HK-2 (cell line): ENCODE measurements around the gene CPD.
"Not testable (repeated sequence)": the region's sequence is repeated elsewhere in the genome, so short reads cannot be mapped to it uniquely, and the experiment has no call there.

ENCODE experiments used
- DNase-seq: peaks from one replicate; pipeline ENCODE4 v3.0.0-alpha.2; 2018; ENCODE audit not compliant: unreplicated experiment

CPD gene

DNA sequence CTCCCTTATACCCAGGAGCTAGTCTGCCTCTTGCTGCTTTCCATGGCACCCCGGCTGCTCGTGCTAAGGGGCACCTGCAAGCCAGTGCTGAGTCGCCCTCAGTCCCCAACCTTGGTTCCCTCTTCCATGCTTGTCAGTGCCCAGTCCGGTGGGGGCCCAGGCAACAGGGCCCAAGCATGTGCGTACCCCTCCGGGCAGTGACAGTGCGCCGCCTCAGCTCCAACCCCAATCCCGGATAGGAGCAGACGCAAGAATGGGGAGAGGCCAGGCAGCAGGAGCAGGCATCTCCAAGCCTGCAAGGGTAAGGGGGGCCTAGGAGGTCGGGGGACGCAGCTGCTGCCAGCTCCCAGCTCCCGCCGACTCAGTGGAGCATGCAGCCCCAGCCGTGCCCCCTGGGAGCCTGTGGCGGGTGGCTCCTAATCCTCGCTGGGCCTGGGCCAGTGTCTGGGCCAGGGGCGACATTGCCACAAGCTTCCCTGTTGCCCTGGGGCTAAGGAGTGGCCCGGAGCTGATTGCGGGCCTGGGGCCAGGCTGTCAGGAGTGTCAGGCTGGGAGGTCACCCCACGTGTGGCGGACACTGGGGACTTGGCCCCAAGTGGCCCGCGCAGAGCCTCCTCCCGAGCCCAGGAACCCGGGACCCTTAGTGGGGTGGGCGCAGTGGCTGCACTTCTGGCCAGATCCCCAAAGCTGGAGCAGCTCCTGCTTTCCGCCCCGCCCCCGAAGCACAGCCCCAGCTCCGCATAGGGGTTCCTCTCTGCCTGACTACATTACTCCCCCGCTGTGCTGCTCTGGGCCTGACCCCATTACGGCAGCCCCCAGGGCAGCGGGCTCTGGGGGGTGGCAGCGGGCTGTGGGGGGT, 9.8 kb downstream of the CPD start:
- no peak for DNase-seq

DNA sequence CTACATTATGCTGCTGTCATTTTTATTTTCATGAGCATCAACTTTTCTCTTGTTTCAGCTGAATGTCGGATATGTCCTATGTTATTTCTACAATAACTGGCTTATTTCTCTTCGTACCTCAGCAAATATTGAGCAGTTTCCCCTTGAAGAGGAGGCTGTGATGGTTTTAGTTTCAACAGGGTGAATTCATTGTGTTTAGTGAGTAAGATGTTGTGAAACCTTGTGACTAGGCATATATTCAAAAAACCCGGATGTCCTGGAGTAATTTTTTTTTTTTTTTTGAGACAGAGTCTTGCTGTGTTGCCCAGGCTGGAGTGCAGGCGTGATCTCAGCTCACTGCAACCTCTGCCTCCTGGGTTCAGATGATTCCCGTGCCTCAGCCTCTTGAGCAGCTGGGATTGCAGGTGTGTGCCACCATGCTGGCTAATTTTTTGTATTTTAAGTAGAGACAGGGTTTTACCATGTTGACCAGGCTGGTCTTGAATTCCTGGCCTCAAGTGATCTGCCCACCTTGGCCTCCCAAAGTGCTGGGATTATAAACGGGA, 11.1 kb downstream of the CPD start:
- DNase-seq: no peak

DNA sequence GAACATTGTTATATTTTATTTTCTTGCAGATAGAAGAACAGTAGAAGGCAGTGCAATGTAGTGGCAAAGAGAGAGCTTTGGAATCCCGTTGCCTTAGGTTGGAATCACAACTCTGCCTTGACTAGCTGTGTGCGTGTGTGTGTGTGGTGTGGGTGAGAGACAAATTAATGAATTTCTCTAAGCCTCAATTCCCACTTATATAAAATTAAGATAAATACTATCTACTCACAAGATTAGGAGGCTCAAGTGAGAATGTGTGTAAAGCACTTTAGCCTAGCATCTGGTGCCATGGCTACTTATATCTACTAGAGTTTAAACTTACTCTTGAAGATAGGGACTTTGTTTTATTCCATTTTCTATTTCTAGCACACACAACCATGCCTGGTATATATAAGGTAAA, 12.8 kb downstream of the CPD start:
- no peak for DNase-seq

DNA sequence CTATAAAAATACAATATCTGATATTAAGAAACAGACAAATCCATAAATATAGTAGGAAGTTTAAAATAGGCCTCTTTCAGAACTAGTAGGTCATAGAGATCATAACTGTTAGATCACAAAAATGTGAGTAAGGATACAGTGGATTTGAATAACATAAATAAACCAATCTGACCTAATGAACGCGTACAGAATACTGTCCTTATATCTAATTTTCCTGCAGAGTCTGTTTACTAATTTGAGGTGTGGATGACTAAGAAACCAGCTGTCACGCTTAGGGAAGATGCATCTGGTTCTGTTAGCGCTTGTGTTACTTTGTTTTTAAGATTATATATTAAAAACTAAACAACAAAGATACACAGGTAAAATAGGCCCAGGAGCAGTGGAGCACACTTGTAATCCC, 14.8 kb downstream of the CPD start:
- DNase-seq: no peak

DNA sequence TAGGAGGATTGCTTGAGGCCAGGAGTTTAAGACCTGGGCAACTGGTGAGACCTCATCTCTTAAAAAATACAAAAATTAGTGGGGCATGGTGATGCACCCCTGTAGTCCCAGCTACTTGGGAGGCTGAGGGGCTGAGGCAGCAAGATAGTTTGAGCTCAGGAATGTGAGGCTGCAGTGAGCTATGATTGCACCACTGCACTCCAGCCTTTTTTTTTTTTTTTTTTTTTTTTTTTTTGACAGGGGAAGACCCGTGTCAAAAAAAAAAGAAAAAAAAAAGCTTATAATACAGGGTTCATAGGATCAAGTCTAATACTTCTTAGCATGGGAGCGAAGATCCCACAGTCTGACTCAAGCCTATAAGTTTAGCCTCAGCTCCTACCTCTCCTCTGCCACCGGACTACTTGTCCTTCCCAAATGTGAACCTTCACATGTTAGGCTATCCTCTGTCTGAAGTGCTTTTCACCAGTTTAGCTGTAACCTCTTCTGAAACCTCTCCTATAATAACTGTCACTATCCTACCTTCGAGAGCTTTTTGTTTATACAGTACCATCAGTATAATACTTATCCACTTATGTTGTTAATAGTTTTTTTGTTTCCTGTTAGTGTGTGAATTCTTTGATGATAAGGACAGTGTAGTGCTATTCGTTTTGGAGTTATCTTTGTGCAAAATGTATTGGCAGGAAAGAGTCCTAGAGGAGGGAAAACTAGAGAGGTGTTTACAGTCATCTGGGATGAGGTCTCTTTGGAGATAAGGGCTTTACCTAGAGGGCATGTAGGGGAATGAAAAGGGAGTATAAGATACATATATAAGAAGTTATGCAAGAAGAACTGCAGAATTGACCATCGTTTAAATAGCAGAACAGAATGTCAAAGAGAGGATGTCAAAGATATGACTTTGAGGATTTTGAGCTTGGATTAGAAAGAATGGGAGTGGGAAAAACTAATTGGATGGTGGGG, 15.5 kb downstream of the CPD start:
- no peak for DNase-seq

DNA sequence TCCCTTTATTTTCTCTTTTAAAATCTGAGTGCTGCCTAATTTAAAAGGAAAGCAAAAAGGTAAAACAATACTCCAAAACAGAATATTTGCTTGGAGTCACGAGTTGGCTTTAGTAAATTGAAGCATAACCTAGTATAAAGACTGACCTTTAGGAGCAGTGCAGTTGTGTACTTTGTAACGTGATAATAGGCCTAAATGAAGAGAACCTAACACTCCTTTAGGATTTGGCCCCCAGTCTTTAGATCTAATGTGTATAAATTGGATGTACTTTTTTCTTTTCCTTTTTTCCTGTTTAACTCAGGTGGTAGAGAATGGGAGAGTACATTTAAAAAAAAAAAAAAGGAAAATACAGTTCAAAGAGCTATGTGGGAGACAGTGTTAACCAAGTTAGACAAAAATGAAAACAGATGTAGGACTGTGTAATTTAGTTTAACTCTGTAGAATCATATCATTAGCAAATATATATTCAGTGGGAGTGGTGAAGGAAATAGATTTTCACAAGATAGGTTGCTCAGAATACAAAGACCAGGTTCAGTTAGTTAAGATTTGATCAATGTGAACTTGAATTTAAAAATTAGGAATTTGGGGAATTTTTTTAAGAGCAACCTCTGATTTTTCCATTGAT, 16.8 kb downstream of the CPD start:
- no peak for DNase-seq

DNA sequence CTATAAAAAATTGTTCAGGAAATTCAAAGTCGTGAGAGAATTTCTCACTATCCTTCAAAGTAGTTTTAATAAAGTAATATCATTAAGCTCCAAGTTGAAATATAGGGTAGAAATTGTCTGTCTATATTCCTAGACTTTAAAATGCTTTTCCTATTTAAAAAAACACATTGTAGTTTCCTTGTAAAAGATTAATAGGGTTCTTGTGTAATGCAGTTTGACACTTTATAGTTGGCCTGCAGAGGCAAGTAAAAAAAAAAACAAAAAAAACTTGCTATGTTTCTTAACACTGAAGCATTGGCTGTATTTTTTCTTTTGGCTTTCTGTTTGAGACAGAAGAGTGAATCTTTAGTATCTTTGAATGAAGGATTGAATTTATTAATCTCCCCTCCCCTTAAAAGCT, 17.4 kb downstream of the CPD start:
- DNase-seq: no peak

DNA sequence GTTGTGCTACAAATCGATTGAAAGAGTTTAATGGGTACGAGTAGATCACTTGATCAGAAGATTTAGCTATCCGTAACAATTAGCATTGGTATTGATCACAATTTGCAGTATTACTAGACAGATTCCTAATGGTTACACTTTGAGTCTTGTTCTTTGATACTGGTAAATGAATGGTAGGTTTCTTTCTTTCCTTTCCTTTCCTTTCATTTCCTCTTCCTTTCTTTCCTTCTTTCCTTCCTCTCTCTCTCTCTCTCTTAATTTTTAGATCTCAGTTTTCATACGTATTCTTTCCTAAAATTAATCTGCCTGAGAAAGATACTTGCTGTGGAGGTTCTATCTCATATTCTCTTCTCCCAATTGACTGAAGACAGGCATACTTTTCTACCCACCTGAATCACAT, 17.9 kb downstream of the CPD start:
- DNase-seq: no peak

DNA sequence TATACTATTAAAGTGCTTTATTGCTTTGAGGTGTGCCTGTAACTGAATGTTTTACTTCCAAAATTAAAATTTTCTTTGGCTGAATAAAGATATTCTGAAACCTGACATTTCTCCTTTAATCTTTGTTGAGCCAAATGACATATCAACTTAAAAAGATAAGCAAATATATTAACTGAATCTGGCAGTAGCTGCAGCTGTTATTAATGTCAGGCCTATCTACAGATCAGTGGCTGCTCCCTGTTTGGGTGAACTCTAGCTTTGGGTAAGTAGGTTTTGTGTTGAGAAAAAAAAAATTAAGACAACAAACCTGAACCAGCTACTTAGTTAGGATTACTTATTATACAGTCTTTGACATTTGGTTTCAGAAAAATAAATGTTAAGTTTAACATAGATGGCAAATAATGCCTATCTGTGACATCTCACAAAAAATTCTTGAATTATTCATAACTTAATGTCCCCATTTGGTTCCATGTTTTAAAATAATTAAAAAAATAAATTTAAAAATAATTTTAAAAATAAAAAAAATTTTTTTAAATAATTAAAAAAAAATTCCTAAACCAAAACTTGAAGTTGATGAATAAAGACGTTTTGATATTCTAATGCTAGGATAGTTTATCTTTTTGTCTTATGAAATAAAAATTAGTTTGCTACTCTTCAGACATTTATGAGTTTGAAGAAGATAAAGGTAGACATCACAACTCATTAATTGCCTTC, 19.8 kb downstream of the CPD start:
- DNase-seq: no peak

DNA sequence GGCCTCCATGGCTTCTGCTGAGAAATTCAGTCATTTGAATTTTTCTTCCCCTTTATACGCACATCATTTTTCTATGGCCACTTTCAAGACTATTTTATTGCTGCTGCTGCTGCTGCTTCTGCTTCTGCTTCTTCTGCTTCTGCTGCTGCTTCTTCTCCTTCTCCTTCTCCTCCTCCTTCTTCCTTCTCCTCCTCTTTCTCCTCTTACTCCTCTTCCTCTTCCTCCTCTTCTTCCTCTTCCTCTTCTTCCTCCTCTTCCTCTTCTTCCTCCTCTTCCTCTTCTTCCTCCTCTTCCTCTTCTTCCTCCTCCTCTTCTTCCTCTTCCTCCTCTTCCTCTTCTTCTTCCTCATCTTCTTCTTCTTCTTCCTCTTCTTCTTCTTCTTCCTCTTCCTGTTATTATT, 22.4 kb downstream of the CPD start:
- no peak for DNase-seq

DNA sequence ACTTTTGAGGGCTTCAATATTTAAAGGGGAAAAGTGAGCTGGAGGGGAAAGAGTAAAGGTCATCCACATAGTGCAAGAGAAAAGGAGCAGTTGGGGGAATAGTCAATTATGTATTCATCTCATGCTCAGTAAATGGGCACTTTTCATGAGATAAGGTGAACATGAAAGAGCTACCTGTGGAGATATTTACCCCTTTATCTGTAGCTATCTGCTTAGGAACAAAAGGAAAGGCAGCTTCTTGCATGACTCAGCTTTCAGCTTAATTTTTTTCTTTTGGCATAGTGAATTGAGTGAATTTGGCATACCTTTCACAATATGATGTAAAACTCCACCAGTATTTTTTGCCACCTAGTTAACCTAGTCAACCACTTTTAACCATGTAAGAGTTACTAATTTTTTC, 26.4 kb downstream of the CPD start:
- DNase-seq: no peak

DNA sequence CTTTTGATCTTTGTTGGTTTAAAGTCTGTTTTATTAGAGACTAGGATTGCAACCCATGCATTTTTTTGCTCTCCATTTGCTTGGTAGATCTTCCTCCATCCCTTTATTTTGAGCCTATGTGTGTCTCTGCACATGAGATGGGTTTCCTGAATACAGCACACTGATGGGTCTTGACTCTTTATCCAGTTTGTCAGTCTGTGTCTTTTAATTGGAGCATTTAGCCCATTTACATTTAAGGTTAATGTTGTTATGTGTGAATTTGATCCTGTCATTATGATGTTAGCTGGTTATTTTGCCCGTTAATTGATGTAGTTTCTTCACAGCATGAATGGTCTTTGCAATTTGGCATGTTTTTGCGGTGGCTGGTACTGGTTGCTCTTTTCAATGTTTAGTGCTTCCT, 31.9 kb downstream of the CPD start:
- DNase-seq: not testable (repeated sequence)

DNA sequence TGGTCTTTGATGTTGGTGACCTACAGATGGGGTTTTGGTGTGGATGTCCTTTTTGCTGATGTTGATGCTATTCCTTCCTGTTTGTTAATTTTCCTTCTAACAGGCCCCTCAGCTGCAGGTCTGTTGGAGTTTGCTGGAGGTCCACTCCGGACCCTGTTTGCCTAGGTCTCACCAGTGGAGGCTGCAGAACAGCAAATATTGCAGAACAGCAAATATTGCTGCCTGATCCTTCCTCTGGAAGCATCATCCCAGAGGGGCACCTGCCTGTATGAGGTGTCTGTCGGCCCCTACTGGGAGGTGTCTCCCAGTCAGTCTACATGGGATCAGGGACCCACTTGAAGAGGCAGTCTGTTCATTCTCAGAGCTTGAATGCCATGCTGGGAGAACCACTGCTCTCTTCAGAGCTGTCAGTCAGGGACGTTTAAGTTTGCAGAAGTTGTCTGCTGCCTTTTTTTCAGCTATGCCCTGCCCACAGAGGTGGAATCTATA, 33.3 kb downstream of the CPD start:
- DNase-seq: not testable (repeated sequence)

DNA sequence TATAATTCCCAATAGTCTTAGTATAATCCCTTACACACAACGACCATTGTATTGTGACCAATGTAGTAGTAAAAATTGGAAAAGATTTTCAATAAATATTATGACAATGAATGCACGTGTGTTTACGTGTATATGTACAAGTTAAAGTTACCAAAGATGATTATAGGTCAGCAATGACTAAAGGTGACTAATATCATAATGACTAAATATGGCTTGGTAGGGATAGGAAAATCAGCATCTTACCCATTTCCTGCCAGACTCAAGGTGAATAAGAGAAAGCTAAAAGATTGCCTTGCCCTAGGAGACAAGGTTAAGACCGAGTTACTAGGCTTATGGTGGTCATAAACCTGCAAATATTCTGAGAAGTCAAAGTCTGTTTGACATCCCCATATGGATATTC, 34.4 kb downstream of the CPD start:
- DNase-seq: no peak

DNA sequence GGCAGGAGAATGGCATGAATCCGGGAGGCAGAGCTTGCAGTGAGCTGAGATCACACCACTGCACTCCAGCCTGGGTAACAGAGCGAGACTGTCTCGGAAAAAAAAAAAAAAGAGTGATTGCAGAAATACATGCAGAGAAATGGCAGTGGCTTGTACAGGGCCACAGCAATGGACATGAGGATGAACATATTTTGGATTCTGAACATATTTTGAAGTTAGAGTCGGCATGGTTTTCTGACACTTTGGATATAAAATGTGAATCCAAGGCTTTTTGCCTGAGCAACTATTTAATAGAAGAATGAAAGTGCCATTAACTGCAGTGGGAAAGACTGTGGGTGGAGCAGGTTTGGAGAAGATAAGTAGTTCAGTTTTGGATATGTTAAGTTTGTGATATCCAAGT, 35.8 kb downstream of the CPD start:
- DNase-seq: no peak

DNA sequence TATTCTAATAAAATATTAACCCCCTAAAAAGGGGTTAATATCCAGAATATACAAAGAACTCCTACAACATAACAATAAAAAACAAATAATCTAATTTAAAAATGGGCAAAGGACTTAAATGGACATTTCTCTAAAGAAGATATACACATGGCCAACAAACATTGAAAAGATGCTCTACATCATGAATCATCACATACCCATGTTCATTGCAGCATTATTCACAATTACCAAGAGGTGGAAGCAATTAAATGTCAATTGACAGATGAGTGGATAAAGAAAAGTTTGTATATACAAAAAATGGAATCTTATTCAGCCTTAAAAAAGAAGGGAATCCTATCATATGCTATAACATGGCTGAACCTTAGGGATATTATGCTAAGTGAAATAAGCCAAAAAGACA, 36.8 kb downstream of the CPD start:
- no peak for DNase-seq

DNA sequence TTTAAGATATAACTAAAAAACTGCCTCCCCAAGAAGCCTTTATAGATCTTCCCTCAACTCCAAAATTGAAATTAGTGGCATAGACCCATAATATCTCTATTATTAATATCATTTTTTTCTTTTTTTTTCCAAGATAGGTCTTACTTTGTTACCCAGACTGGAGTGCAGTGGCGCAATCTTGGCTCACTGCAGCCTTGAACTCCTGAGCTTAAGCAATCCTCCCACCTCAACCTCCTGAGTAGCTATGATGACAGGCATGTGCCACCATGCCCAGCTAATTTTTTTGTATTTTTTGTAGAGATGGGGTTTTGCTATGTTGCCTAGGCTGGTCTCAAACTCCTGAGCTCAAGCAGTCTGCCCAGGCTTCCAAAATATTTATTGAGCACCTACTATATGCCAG, 39.3 kb downstream of the CPD start:
- not testable (repeated sequence) for DNase-seq

DNA sequence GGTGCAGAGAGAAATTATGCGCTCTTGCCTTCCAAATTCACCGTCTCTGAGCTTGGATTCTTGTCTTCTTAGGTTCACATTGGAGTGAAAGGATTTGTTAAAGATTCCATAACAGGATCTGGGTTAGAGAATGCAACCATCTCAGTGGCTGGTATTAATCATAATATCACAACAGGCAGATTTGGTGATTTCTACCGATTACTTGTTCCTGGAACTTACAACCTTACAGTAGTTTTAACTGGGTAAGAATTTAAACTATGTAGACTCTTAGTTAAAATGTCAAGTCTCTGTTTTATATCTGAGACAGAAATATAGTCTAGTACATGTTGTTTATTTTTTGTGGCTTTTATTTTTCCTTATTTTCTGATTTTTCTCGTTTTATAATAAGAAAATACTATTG, 42.9 kb downstream of the CPD start:
- DNase-seq: no peak

DNA sequence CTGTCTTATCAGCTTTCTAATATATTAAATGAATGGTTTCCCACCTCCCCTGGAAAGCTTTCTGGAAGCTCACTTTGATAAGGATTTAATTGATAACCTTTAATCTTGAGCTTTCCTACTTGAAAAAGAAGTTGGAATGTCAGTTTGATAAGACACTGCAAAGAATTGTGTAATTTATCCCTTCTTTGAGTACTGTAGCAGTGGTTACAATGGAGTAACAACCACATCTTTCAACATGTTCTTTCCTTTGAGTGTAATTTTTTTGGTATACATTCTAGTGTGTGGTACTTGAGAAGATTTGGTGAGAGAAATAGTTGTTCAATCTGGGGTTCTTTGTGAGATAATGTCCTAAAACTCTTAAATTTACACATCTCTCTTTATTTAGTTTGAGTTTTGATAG, 43.4 kb downstream of the CPD start:
- DNase-seq: no peak

DNA sequence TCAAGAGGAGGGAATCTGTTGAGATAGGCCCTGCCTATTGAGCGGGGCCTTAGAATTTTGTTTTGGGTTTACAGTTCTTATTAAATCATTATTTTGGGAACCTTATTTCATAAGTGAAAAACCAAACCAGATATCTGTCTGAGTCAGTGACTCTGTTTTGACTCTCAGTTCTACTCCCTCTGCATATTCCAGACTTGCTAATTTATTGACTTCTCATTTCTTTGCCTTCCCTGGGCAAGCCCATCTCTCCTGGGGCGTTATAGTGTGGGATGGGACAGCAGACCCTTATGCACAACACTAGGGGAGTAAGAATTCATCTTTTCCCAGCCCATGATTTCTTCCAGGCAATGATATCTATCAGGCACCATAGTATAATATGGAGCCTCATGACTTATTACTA, 45.7 kb downstream of the CPD start:
- no peak for DNase-seq

DNA sequence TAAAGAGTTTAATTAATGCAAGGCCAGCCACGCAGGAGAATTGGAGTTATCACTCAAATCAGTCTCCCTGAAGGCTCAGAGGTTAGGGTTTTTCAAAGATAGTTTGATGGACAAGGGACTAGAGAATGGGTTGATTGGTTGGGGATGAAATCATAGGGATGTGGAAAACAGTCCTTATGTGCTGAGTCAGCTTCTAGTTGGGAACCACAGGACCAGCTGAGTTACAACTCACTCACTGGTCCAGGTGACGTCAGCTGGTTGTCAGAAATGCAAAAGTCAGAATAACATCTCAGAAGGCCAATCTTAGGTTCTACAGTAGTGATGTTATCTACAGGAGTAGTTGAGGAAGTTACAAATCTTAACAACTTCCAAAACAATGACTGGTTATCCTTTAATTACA, 47.6 kb downstream of the CPD start:
- no peak for DNase-seq
